A549 (cell line): ENCODE results near the gene ZNF184. TPM values are rescaled to one million over a fixed set of nuclear protein-coding genes. Genes with fewer than 3 reads are reported as not detected.
A peak's percentile ranks its signal among the peaks of the same experiment; 100 is the strongest.

Source experiments
- ATAC-seq, 2 experiments: fragments of 200-7000 bp in 1 of 2; fragments of >200 bp in 1 of 2; cut with Nextera tagmentation in 1 of 2; cut with Tn5 transposase in 1 of 2; 3 replicates each; pipeline versions ENCODE4 v1.8.0 to v1.9.1; 2018 to 2020; ENCODE audit warnings: mild to moderate bottlenecking in 1 of 2, moderate library complexity in 1 of 2
- CTCF ChIA-PET: fragments of 300-600 bp; sonication (Branson Sonifier 250); formaldehyde crosslinking; extraction: SDS; loops from one replicate; lab custom pipeline; 2021; ENCODE audit warnings: antibody characterized with exemption, inconsistent platforms; lab: Yijun Ruan, JAX
- POLR2A ChIA-PET: fragments of 350-600 bp; formaldehyde crosslinking; extraction: SDS; loops from one replicate; lab custom pipeline; 2021; ENCODE audit warnings: antibody characterized with exemption, inconsistent platforms; lab: Yijun Ruan, JAX
- DNase-seq, 2 experiments: peaks; one replicate each; pipeline versions ENCODE4 v3.0.0 to v3.0.0-alpha.2; 2011 to 2016; ENCODE audit warnings: low read depth in 1 of 2, low spot score in 1 of 2
- FAIRE-seq: peaks from 2 replicates; lab custom pipeline; 2011; peaks lifted over from hg19 to GRCh38; lab: Jason Lieb, UNC
- H3K27ac ChIP-seq, 2 experiments: fragments of >200 bp; sonication (Bioruptor Twin); formaldehyde crosslinking; 3 replicates each; pipeline ENCODE4 v1.5.1; 2016 to 2017
- H3K4me1 ChIP-seq: fragments of >200 bp; sonication (Bioruptor Twin); formaldehyde crosslinking; 3 replicates; pipeline ENCODE4 v1.6.1; 2016
- H3K4me2 ChIP-seq: fragments of >200 bp; sonication (Bioruptor Twin); formaldehyde crosslinking; 3 replicates; pipeline ENCODE4 v1.6.1; 2016
- H3K4me3 ChIP-seq: fragments of >200 bp; sonication (Bioruptor Twin); formaldehyde crosslinking; 3 replicates; pipeline ENCODE4 v1.5.1; 2016
- H3K9me3 ChIP-seq: fragments of >200 bp; sonication (Bioruptor Twin); formaldehyde crosslinking; 3 replicates; pipeline ENCODE4 v1.6.1; 2016
- BHLHE40 ChIP-seq: IDR thresholded peaks from 2 replicates; pipeline ENCODE4 v1.6.1; 2012; ENCODE audit warnings: low read depth, low read length, inconsistent platforms
- CEBPB ChIP-seq, 2 experiments: fragments of >200 bp in 1 of 2; sonication (Bioruptor Twin) in 1 of 2; formaldehyde crosslinking in 1 of 2; IDR thresholded peaks; 2 replicates each; pipeline ENCODE4 v1.6.1; 2012 to 2016
- EHMT2 ChIP-seq: fragments of 200-600 bp; sonication (generic); IDR thresholded peaks from 2 replicates; pipeline ENCODE4 v1.6.1; 2016; ENCODE audit warnings: antibody characterized with exemption, low read depth, mild to moderate bottlenecking, moderate library complexity
- ESRRA ChIP-seq: fragments of 150-350 bp; IDR thresholded peaks from 2 replicates; pipeline ENCODE4 v1.6.1; 2014; ENCODE audit warnings: mild to moderate bottlenecking, low read length, borderline replicate concordance
- FOSL2 ChIP-seq, 2 experiments: fragments of 450-650 bp in 1 of 2; fragments of >200 bp in 1 of 2; sonication (Bioruptor Twin) in 1 of 2; formaldehyde crosslinking; IDR thresholded peaks; 2 replicates each; pipeline versions ENCODE4 v1.5.0 to v1.6.1; 2016 to 2020; ENCODE audit warnings: mild to moderate bottlenecking in 1 of 2, moderate library complexity in 1 of 2
- GATA3 ChIP-seq: IDR thresholded peaks from 2 replicates; pipeline ENCODE4 v1.6.1; 2012; ENCODE audit warnings: borderline replicate concordance
- HOXB5 ChIP-seq: fragments of 250-450 bp; sonication (Bioruptor Pico); IDR thresholded peaks from 2 replicates; pipeline ENCODE4 v1.5.0; 2020; ENCODE audit warnings: mild to moderate bottlenecking, moderate library complexity
- JUNB ChIP-seq: fragments of >200 bp; sonication (Bioruptor Twin); formaldehyde crosslinking; IDR thresholded peaks from 2 replicates; pipeline ENCODE4 v1.6.1; 2016
- POLR2A ChIP-seq: IDR thresholded peaks from 2 replicates; pipeline ENCODE4 v1.6.1; 2012; ENCODE audit warnings: mild to moderate bottlenecking, low read length
- RARB ChIP-seq: fragments of 250-450 bp; sonication (Bioruptor Pico); IDR thresholded peaks from 2 replicates; pipeline ENCODE4 v1.8.0; 2021; ENCODE audit warnings: mild to moderate bottlenecking, moderate library complexity
- RFX5 ChIP-seq: fragments of 450-650 bp; IDR thresholded peaks from 2 replicates; pipeline ENCODE4 v1.7.1; 2014; ENCODE audit warnings: antibody characterized with exemption, mild to moderate bottlenecking, moderate library complexity
- SMC3 ChIP-seq: fragments of >200 bp; sonication (Bioruptor Twin); formaldehyde crosslinking; IDR thresholded peaks from 3 replicates; pipeline ENCODE4 v1.6.1; 2018; ENCODE audit warnings: inconsistent platforms
- SREBF2 ChIP-seq: fragments of 450-650 bp; IDR thresholded peaks from 2 replicates; pipeline ENCODE4 v1.6.1; 2014; ENCODE audit warnings: mild to moderate bottlenecking, moderate library complexity
- ZSCAN20 ChIP-seq: fragments of 250-450 bp; sonication (Bioruptor Pico); IDR thresholded peaks from 2 replicates; pipeline ENCODE4 v1.8.0; 2022; ENCODE audit warnings: mild to moderate bottlenecking, moderate library complexity
- WGBS: methylation state at CpG from one replicate; pipeline ENCODE4 v1.1.6; 2017; ENCODE audit errors: missing lambda C conversion rate; 5-methylcytosine and 5-hydroxymethylcytosine counted together
- polyA plus RNA-seq, 4 experiments: library from polyadenylated mRNA; depleted of rRNA in 3 of 4; stranded (reverse); fragments of >200 nt; fragmentation: RNase III in 1 of 4; extraction: RNeasy Plus Mini Kit Qiagen cat#74134 plus additional on column Dnase treatment in 1 of 4; gene quantifications; 2 replicates in 3 of 4; 3 replicates in 1 of 4; pipeline ENCODE4 v1.2.3, GENCODE V29; 2011 to 2017
- TF ChIP-seq, protein P1 (sequence below): fragments of 250-450 bp; sonication (Bioruptor Pico); IDR thresholded peaks from 2 replicates; pipeline ENCODE4 v1.5.0; 2021; ENCODE audit warnings: mild to moderate bottlenecking, moderate library complexity, borderline replicate concordance
- TF ChIP-seq, protein P2 (sequence below): IDR thresholded peaks from 2 replicates; pipeline ENCODE4 v1.6.1; 2012
- TF ChIP-seq, protein P3 (sequence below): fragments of >200 bp; sonication (Bioruptor Twin); formaldehyde crosslinking; IDR thresholded peaks from 3 replicates; pipeline ENCODE4 v1.5.1; 2016
- TF ChIP-seq, protein P4 (sequence below): IDR thresholded peaks from 2 replicates; pipeline ENCODE4 v1.6.1; 2012
- TF ChIP-seq, protein P5 (sequence below): fragments of 150-350 bp; IDR thresholded peaks from 2 replicates; pipeline ENCODE4 v1.6.1; 2014; ENCODE audit warnings: low read depth, mild to moderate bottlenecking, low read length
- TF ChIP-seq, protein P6 (sequence below): fragments of >200 bp; sonication (Bioruptor Twin); formaldehyde crosslinking; IDR thresholded peaks from 3 replicates; pipeline ENCODE4 v1.6.1; 2016

The ZNF184 gene
- polyA plus RNA-seq, 2 of the 4 experiments (the other 2 are of a cell fraction), result 2.5 to 4.9 TPM

DNA sequence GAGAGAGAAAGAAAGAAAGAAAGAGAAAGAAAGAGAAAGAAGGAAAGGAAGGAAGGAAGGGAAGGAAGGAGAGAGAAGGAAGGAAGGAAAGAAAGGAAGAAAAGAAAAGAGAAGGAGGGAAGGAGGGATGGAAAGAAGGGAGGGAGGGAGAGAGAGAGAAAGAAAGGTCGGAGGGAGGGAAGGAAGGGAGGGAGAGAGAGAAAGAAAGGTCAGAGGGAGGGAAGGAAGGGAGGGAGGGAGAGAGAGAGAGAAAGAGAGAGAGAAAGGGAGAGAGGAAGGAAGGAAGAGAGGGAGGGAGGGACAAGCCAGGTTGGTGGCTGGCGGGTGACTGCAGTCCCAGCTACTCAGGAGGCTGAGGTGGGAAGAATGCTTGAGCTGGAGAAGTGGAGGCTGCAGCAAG lies 27.3 kb upstream of the ZNF184 start (continued):
- TF ChIP-seq RARB (CRISPR knock-in tag) (no peak), ZSCAN20 (CRISPR knock-in tag) (no peak), GATA3 (no peak)
- TF ChIP-seq, all 56 proteins: peak for 0

DNA sequence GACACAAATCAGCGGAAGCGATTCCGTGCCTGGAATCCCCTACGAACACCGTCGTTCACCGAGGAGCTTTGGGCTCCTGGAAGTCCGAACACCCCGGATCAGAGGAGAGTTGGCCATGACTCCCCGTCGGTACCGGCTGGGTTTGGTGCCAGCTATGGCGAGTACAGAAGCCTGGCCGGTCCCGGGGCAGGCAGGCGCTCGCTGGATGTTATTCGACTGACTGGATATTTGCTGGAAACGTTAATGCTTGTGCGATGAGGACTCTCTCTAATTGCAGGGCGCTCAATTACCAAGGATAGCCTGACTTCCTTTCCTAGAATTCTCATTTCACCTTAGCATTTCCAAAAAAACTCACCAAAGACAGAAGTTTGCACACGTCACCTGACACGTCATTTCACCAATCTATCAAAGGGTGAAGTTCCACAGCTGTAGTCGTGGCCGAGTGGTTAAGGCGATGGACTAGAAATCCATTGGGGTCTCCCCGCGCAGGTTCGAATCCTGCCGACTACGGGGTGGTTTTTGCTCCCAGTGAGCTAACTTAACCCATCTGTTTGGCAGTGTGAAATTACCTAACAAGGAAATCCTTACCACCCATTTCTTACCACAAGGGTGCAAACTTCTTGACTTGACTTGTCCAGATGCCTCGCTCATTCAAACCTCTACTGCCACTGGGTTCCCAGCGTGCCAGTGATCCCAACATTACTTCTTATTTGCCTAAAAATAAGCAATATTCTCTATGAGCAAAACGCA lies 22.7 kb upstream of the ZNF184 start:
- CTCF ChIA-PET, result interaction anchor here (0.6 to 1.2 kb wide), 4 partner anchors 9 to 73 kb away, joined by 3 to 5 read pairs (median 3); partner anchors contain the start of gene ZNF184
- Histone ChIP-seq H3K4me2 (peak overlapping the region; percentile 75), H3K9me3 (no peaks in the 10 kb centered on the region), H3K4me1 (no peaks in the 10 kb centered on the region), H3K27ac (peak overlapping the region; percentile 37 to 52; a peak in 2 of 6 replicates), H3K4me3 (peak overlapping the region; percentile 52)
- DNase-seq, result peak; percentile 70 to 90
- 10% methylated on average over 26 of the region's 34 CpGs for WGBS
- TF ChIP-seq, protein P1, sequence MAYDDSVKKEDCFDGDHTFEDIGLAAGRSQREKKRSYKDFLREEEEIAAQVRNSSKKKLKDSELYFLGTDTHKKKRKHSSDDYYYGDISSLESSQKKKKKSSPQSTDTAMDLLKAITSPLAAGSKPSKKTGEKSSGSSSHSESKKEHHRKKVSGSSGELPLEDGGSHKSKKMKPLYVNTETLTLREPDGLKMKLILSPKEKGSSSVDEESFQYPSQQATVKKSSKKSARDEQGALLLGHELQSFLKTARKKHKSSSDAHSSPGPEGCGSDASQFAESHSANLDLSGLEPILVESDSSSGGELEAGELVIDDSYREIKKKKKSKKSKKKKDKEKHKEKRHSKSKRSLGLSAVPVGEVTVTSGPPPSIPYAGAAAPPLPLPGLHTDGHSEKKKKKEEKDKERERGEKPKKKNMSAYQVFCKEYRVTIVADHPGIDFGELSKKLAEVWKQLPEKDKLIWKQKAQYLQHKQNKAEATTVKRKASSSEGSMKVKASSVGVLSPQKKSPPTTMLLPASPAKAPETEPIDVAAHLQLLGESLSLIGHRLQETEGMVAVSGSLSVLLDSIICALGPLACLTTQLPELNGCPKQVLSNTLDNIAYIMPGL (CRISPR knock-in tag), result peak; percentile 44; the same call in 1 of the 2 replicates
- TF ChIP-seq, protein P2, sequence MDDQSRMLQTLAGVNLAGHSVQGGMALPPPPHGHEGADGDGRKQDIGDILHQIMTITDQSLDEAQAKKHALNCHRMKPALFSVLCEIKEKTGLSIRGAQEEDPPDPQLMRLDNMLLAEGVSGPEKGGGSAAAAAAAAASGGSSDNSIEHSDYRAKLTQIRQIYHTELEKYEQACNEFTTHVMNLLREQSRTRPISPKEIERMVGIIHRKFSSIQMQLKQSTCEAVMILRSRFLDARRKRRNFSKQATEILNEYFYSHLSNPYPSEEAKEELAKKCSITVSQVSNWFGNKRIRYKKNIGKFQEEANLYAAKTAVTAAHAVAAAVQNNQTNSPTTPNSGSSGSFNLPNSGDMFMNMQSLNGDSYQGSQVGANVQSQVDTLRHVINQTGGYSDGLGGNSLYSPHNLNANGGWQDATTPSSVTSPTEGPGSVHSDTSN, result peak; percentile 57; the same call in 1 of the 2 replicates
- TF ChIP-seq EHMT2 (no peak), JUNB (no peak), FOSL2 (IDR thresholded peaks at IDR 0.05) (no peak), FOSL2 (CRISPR knock-in tag; IDR thresholded peaks at IDR 0.05) (0 out of 2 replicates have a peak, but pooled peaks have one; percentile 7), HOXB5 (CRISPR knock-in tag) (peak; percentile 91), SMC3 (0 out of 3 replicates have a peak, but pooled peaks have one; percentile 24), SREBF2 (peak; percentile 60), POLR2A (no peak), RFX5 (0 out of 2 replicates have a peak, but pooled peaks have one; percentile 19), CEBPB (IDR thresholded peaks at IDR 0.05) (peak in 1 of 2 experiments; percentile 61; a peak in 2 of 4 replicates), ESRRA (no peak), BHLHE40 (no peak)
- TF ChIP-seq, protein P3, sequence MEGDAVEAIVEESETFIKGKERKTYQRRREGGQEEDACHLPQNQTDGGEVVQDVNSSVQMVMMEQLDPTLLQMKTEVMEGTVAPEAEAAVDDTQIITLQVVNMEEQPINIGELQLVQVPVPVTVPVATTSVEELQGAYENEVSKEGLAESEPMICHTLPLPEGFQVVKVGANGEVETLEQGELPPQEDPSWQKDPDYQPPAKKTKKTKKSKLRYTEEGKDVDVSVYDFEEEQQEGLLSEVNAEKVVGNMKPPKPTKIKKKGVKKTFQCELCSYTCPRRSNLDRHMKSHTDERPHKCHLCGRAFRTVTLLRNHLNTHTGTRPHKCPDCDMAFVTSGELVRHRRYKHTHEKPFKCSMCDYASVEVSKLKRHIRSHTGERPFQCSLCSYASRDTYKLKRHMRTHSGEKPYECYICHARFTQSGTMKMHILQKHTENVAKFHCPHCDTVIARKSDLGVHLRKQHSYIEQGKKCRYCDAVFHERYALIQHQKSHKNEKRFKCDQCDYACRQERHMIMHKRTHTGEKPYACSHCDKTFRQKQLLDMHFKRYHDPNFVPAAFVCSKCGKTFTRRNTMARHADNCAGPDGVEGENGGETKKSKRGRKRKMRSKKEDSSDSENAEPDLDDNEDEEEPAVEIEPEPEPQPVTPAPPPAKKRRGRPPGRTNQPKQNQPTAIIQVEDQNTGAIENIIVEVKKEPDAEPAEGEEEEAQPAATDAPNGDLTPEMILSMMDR, result peak; percentile 18; the same call in 1 of the 3 replicates
- TF ChIP-seq, protein P4, sequence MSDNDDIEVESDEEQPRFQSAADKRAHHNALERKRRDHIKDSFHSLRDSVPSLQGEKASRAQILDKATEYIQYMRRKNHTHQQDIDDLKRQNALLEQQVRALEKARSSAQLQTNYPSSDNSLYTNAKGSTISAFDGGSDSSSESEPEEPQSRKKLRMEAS, result peak; percentile 55; the same call in 1 of the 2 replicates
- TF ChIP-seq, protein P5, sequence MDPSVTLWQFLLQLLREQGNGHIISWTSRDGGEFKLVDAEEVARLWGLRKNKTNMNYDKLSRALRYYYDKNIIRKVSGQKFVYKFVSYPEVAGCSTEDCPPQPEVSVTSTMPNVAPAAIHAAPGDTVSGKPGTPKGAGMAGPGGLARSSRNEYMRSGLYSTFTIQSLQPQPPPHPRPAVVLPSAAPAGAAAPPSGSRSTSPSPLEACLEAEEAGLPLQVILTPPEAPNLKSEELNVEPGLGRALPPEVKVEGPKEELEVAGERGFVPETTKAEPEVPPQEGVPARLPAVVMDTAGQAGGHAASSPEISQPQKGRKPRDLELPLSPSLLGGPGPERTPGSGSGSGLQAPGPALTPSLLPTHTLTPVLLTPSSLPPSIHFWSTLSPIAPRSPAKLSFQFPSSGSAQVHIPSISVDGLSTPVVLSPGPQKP, result no peak
- TF ChIP-seq, protein P6, sequence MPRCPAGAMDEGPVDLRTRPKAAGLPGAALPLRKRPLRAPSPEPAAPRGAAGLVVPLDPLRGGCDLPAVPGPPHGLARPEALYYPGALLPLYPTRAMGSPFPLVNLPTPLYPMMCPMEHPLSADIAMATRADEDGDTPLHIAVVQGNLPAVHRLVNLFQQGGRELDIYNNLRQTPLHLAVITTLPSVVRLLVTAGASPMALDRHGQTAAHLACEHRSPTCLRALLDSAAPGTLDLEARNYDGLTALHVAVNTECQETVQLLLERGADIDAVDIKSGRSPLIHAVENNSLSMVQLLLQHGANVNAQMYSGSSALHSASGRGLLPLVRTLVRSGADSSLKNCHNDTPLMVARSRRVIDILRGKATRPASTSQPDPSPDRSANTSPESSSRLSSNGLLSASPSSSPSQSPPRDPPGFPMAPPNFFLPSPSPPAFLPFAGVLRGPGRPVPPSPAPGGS, result no peak
- TF ChIP-seq, all 56 proteins: peak for 10
- ATAC-seq, result peak; percentile 92 to 95
- FAIRE-seq, result no peak
- POLR2A ChIA-PET, result no interaction called here
